ENCODE results near the gene GP1BB. TPM values are rescaled to one million over a fixed set of nuclear protein-coding genes. Genes with fewer than 3 reads are reported as not detected.
A peak's percentile ranks its signal among the peaks of the same experiment; 100 is the strongest.

The GP1BB gene
- total RNA-seq, 3 donors from 2014 or later (not counting 1 experiment from before 2014, with no cell fraction given): 0.39 to 7.8 (median 4.2) TPM

DNA sequence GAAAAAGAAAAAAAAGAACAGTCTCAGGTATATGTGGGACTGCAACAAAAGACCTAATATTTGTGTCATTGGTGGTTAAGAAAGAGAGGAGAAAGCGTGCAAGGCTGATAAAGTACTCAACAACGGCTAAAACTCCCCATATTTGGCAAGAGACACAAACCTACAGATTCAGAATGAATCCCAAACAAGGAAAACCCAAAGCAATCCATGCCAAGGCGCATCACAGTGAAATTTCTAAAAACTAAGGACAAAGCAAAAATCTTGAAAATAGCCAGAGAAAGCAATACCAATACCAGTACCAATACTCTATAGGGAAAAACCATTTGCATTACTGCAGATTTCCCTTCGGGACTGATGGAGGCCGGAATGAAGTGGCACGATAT is 41.5 kb upstream of the GP1BB start:
- Mint-ChIP-seq H3K36me3 (no peaks in the 10 kb centered on the region), H3K27ac (no peak overlapping the region), H3K4me1 (no peaks in the 10 kb centered on the region), H3K9me3 (no peaks in the 10 kb centered on the region), H3K27me3 (ENCODE audit: low read depth in 2 of 2) (peaks cover 16 to 33% of the 10 kb centered on the region in 2 donors), H3K4me3 (no peak overlapping the region)
- no peaks in the 10 kb centered on the region for H3K9me3 ChIP-seq (ENCODE audit: control insufficient read depth, insufficient read depth, low read length)
- no peaks in the 10 kb centered on the region for H3K36me3 ChIP-seq (ENCODE audit: control insufficient read depth, insufficient read depth, low read length)
- peaks cover 3% of the 10 kb centered on the region for H3K27me3 ChIP-seq (ENCODE audit: control insufficient read depth, insufficient read depth, low read length)
- H3K4me1 ChIP-seq (ENCODE audit: control insufficient read depth, insufficient read depth, low read length): no peaks in the 10 kb centered on the region
- no peak overlapping the region for H3K4me3 ChIP-seq (ENCODE audit: low read length)
- intact Hi-C loops (cut with micrococcal nuclease): no loop called here
- 92% methylated on average over 4 of the region's 6 CpGs for WGBS (ENCODE audit: insufficient coverage)
- no peak overlapping the region for H3K27ac ChIP-seq (ENCODE audit: low read length)
- ATAC-seq (no peak), DNase-seq (no peak)
- TF ChIP-seq, protein P1, sequence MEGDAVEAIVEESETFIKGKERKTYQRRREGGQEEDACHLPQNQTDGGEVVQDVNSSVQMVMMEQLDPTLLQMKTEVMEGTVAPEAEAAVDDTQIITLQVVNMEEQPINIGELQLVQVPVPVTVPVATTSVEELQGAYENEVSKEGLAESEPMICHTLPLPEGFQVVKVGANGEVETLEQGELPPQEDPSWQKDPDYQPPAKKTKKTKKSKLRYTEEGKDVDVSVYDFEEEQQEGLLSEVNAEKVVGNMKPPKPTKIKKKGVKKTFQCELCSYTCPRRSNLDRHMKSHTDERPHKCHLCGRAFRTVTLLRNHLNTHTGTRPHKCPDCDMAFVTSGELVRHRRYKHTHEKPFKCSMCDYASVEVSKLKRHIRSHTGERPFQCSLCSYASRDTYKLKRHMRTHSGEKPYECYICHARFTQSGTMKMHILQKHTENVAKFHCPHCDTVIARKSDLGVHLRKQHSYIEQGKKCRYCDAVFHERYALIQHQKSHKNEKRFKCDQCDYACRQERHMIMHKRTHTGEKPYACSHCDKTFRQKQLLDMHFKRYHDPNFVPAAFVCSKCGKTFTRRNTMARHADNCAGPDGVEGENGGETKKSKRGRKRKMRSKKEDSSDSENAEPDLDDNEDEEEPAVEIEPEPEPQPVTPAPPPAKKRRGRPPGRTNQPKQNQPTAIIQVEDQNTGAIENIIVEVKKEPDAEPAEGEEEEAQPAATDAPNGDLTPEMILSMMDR (IDR thresholded peaks at IDR 0.05): no peak

DNA sequence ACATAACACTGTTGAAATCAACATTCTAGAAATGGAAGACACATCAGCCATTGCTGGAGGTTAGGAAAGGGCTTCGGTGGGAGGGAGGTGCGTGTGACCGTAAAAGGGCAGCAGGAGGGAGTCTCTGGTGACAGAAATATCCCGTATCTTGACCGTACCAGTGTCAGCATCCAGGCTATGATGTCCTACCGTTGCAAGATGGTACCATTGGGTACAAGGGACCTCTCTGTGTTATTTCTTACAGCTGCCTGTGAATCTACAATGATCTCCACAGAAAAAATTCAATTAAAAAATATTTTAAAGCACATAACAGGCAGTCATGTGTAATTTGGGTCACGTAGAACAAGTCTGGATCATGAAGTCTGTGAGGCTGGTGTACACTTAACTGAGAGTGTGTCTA is 36.4 kb upstream of the GP1BB start:
- H3K4me3 ChIP-seq (ENCODE audit: low read length): no peak overlapping the region
- H3K4me3 Mint-ChIP-seq: no peak overlapping the region
- no peaks in the 10 kb centered on the region for H3K4me1 Mint-ChIP-seq
- no peak overlapping the region for H3K27ac Mint-ChIP-seq
- 95% methylated on average over 7 of the region's 7 CpGs for WGBS (ENCODE audit: insufficient coverage)
- no peaks in the 10 kb centered on the region for H3K4me1 ChIP-seq (ENCODE audit: control insufficient read depth, insufficient read depth, low read length)
- H3K27me3 Mint-ChIP-seq (ENCODE audit: low read depth in 2 of 2): peaks cover 4 to 24% of the 10 kb centered on the region in 2 donors
- H3K9me3 ChIP-seq (ENCODE audit: control insufficient read depth, insufficient read depth, low read length): no peaks in the 10 kb centered on the region
- intact Hi-C loops (cut with micrococcal nuclease): no loop called here
- no peak overlapping the region for H3K27ac ChIP-seq (ENCODE audit: low read length)
- H3K27me3 ChIP-seq (ENCODE audit: control insufficient read depth, insufficient read depth, low read length): no peaks in the 10 kb centered on the region
- H3K36me3 ChIP-seq (ENCODE audit: control insufficient read depth, insufficient read depth, low read length): no peaks in the 10 kb centered on the region
- H3K36me3 Mint-ChIP-seq: no peaks in the 10 kb centered on the region
- TF ChIP-seq, protein P1 (IDR thresholded peaks at IDR 0.05): no peak
- ATAC-seq: no peak
- DNase-seq: no peak
- no peaks in the 10 kb centered on the region for H3K9me3 Mint-ChIP-seq

DNA sequence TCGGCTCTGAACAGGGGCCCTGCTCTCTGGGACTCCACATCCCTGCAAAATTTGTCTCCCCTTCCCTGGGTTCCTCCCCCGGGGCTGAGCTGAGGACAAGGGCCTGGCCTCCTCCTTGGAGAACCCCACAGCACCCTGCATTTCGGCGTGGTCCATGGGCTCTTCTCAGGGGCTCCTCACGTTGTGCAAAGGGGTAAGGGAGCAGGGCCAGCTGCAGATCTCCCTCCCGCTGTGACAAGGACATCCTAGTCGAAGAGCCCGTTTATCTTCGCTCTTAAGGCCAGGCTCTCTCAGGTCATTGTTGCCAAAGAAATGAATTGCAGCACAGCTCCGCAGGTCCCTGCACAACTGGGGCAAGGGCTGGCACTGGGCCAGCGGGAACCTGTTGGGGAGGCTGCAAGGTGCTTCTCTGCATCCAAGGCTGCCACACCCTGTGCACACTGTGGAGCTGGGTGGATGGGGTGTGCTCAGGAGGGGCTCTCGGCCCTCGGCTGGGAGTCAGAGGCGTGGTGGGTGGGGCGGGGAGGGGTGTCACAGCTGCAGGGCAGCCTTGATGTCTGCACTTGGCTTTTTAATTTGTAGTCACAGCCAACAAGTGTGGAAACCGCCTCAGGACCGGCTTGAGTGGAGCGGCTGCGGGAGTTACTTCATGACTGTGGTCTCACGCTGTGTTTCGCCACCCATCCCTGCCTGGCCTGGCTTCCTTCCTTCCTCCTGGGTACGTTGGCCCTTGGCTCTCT is 35.6 kb upstream of the GP1BB start:
- Histone ChIP-seq H3K36me3 (ENCODE audit: control insufficient read depth, insufficient read depth, low read length) (no peaks in the 10 kb centered on the region), H3K4me1 (ENCODE audit: control insufficient read depth, insufficient read depth, low read length) (no peaks in the 10 kb centered on the region), H3K27ac (ENCODE audit: low read length) (no peak overlapping the region), H3K4me3 (ENCODE audit: low read length) (no peak overlapping the region), H3K9me3 (ENCODE audit: control insufficient read depth, insufficient read depth, low read length) (no peaks in the 10 kb centered on the region), H3K27me3 (ENCODE audit: control insufficient read depth, insufficient read depth, low read length) (no peaks in the 10 kb centered on the region)
- H3K9me3 Mint-ChIP-seq: no peaks in the 10 kb centered on the region
- WGBS (ENCODE audit: insufficient coverage): 86% methylated on average over 22 of the region's 22 CpGs
- no peaks in the 10 kb centered on the region for H3K4me1 Mint-ChIP-seq
- ATAC-seq (peak in 1 of 3 donors; percentile 35), DNase-seq (no peak)
- H3K36me3 Mint-ChIP-seq: no peaks in the 10 kb centered on the region
- peaks cover 4 to 17% of the 10 kb centered on the region in 2 donors for H3K27me3 Mint-ChIP-seq (ENCODE audit: low read depth in 2 of 2)
- H3K27ac Mint-ChIP-seq: no peak overlapping the region
- H3K4me3 Mint-ChIP-seq: no peak overlapping the region
- intact Hi-C loops (cut with micrococcal nuclease): no loop called here
- TF ChIP-seq, protein P1 (IDR thresholded peaks at IDR 0.05): no peak
